H1 (cell line): Measurements from ENCODE around the gene LAMC3. TPM values are rescaled to one million over a fixed set of nuclear protein-coding genes. Genes with fewer than 3 reads are reported as not detected.

Experiments used
- BCL11A ChIP-seq, 2 experiments: IDR thresholded peaks; one replicate each; pipeline ENCODE4 v1.6.1; 2011; ENCODE audit warnings: low read depth in 2 of 2, low read length in 2 of 2, mild to moderate bottlenecking in 2 of 2
- CBX8 ChIP-seq: fragments of 300-800, 300-1000 bp; sonication (generic); IDR thresholded peaks from 2 replicates; pipeline ENCODE4 v1.7.1; 2016; ENCODE audit warnings: low read depth, low read length, borderline replicate concordance
- HDAC6 ChIP-seq: IDR thresholded peaks from one replicate; pipeline ENCODE4 v1.7.1; 2012; ENCODE audit warnings: low read depth, mild to moderate bottlenecking, inconsistent platforms, low read length, moderate library complexity
- MAFK ChIP-seq: IDR thresholded peaks from 2 replicates; pipeline ENCODE4 v1.6.1; 2012; ENCODE audit warnings: low read depth, mild to moderate bottlenecking, improper control_type of control experiment, low read length
- NANOG ChIP-seq: IDR thresholded peaks from 2 replicates; pipeline ENCODE4 v1.6.1; 2011; ENCODE audit warnings: low read length, low read depth, mild to moderate bottlenecking, inconsistent platforms; ENCODE audit not compliant: insufficient read depth, poor library complexity, severe bottlenecking
- RBBP5 ChIP-seq: IDR thresholded peaks from 2 replicates; pipeline ENCODE4 v1.7.1; 2012; ENCODE audit warnings: low read depth, mild to moderate bottlenecking, inconsistent platforms, low read length, moderate library complexity, borderline replicate concordance
- SIX5 ChIP-seq: IDR thresholded peaks from 2 replicates; pipeline ENCODE4 v1.6.1; 2011; ENCODE audit warnings: mild to moderate bottlenecking, low read depth, low read length
- polyA plus RNA-seq, 7 experiments: library from polyadenylated mRNA; depleted of rRNA in 3 of 7; stranded (reverse) in 5 of 7; unstranded in 2 of 7; fragments of >200 nt in 5 of 7; fragments of 200-250 nt in 2 of 7; gene quantifications; 1 replicate in 5 of 7; 2 replicates in 1 of 7; 4 replicates in 1 of 7; pipeline versions ENCODE4 v1.2.1 to v1.2.3, GENCODE V29; 2011 to 2013; ENCODE audit warnings: missing spikeins in 2 of 7, mixed read lengths in 2 of 7
- total RNA-seq: library from RNA; stranded (reverse); fragmentation: NEBNext Ultra II Directional; extraction: Animal tissue kit (Norgen Biotek cat#: 25700); gene quantifications from 2 replicates; pipeline ENCODE4 v1.2.1, GENCODE V29; 2021

Gene LAMC3
- total and polyA plus RNA-seq, 2 of the 8 experiments (the other 6 are each of a cell fraction or from before 2014, with no cell fraction given) = 9.3 to 12.3 TPM

- TF ChIP-seq RBBP5 (no peak), NANOG (no peak), CBX8 (no peak), BCL11A (IDR thresholded peaks at IDR 0.05; ENCODE audit: low read depth in 2 of 2, low read length in 2 of 2) (no peak), SIX5 (no peak), HDAC6 (no peak), MAFK (no peak)
These were observed 8.0 kb upstream of the LAMC3 start (continued) for GRCh38 chr9:131001021-131001420.
